ENCODE results near the gene BLTP3A. TPM values are rescaled to one million over a fixed set of nuclear protein-coding genes. Genes with fewer than 3 reads are reported as not detected.
"Not testable (repeated sequence)": the region's sequence is repeated elsewhere in the genome, so short reads cannot be mapped to it uniquely, and the experiment has no call there.

BLTP3A gene
- total RNA-seq, 1 donor from 2014 or later = 12.6 TPM

- ATAC-seq (ENCODE audit: low read depth) (no peak), DNase-seq (no peak)
- no peaks in the 10 kb centered on the region for H3K9me3 Mint-ChIP-seq
- H3K4me1 Mint-ChIP-seq = no peaks in the 10 kb centered on the region
- peaks cover 67% of the 10 kb centered on the region for H3K36me3 Mint-ChIP-seq (ENCODE audit: low read depth)
- no peak for TF ChIP-seq CTCF (IDR thresholded peaks at IDR 0.05)
- intact Hi-C loops (cut with micrococcal nuclease) = no loop called here
- ChIA-PET CTCF (interaction anchor here (1.1 kb wide), 1 partner anchor 17 kb away, joined by 3 read pairs; the partner anchor contains the start of gene BLTP3A), POLR2A (no interaction called here)
- no peak overlapping the region for H3K4me3 Mint-ChIP-seq
- no peak overlapping the region for H3K27ac Mint-ChIP-seq
- no peaks in the 10 kb centered on the region for H3K27me3 Mint-ChIP-seq
Measured at GRCh38 chr6:34774967-34775366, 16.9 kb upstream of the BLTP3A start.

GRCh38 chr6:34785375-34785774 lies 6.5 kb upstream of the BLTP3A start:
- CTCF ChIA-PET; H3K27ac Mint-ChIP-seq; DNase-seq; POLR2A ChIA-PET; H3K4me3 Mint-ChIP-seq; ATAC-seq (ENCODE audit: low read depth); H3K9me3 Mint-ChIP-seq; intact Hi-C loops (cut with micrococcal nuclease); H3K27me3 Mint-ChIP-seq; H3K36me3 Mint-ChIP-seq (ENCODE audit: low read depth); H3K4me1 Mint-ChIP-seq: not testable (repeated sequence)

DNA sequence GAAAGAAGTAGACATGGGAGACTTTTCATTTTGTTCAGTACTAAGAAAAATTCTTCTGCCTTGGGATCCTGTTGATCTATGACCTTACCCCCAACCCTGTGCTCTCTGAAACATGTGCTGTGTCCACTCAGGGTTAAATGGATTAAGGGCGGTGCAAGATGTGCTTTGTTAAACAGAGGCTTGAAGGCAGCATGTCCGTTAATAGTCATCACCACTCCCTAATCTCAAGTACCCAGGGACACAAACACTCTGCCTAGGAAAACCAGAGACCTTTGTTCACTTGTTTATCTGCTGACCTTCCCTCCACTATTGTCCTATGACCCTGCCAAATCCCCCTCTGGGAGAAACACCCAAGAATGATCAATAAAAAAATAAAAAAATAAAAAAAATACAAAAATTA lies 4.7 kb upstream of the BLTP3A start:
- H3K4me3 Mint-ChIP-seq; H3K27ac Mint-ChIP-seq; H3K27me3 Mint-ChIP-seq; H3K36me3 Mint-ChIP-seq (ENCODE audit: low read depth); H3K9me3 Mint-ChIP-seq; ATAC-seq (ENCODE audit: low read depth); CTCF ChIA-PET; POLR2A ChIA-PET; DNase-seq; intact Hi-C loops (cut with micrococcal nuclease); H3K4me1 Mint-ChIP-seq: not testable (repeated sequence)

- ATAC-seq (ENCODE audit: low read depth) (no peak), DNase-seq (no peak)
- Mint-ChIP-seq H3K9me3 (no peaks in the 10 kb centered on the region), H3K27me3 (no peaks in the 10 kb centered on the region), H3K4me1 (peaks cover 17% of the 10 kb centered on the region), H3K36me3 (ENCODE audit: low read depth) (peaks cover 11% of the 10 kb centered on the region), H3K27ac (no peak overlapping the region), H3K4me3 (no peak overlapping the region)
- ChIA-PET POLR2A (no interaction called here), CTCF (no interaction called here)
- TF ChIP-seq CTCF (IDR thresholded peaks at IDR 0.05) = no peak
- intact Hi-C loops (cut with micrococcal nuclease) = no loop called here
Measured at GRCh38 chr6:34788111-34788510, 3.8 kb upstream of the BLTP3A start.

DNA sequence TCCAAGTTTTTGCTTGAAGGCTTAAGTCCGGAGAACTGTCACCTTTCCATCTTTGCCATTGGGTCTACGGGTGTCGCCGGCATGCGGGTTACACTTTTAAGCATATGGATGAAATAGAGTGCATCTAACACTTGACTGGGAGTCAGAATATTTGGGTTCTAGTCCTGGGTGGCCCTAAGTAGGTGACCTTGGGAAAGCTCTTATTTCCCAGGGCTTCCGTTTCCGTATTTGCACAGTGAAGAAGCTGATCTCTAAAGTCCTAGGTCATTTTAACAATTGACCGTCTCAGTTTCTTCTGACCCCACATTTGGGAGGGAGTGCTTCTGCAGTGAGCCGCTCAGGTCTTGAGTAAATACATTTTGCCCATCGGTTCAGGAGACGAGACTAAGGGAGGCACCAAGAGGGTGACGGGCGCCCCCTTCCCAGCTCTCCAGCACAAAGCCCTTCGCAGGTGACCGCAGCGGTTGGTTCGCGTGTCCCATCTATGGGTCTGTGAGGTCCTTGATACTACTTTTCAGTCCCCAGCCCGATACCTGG lies 651 bp upstream of the BLTP3A start:
- ChIA-PET POLR2A (interaction anchor here (0.5 to 2.7 kb wide), 9 partner anchors 8 to 554 kb away, joined by 3 to 32 read pairs (median 5); partner anchors contain the start of genes ANKS1A, HMGA1, SNRPC and TAF11), CTCF (interaction anchor here (0.5 to 1.5 kb wide), 7 partner anchors 13 to 609 kb away, joined by 3 to 4 read pairs (median 4); partner anchors contain the start of gene SNRPC)
- peak overlapping the region; percentile 93 for H3K27ac Mint-ChIP-seq
- intact Hi-C loops (cut with micrococcal nuclease) = loop anchor here (2.0 to 10.0 kb wide), 2 partner anchors 264 to 354 kb away; partner anchors contain the start of gene TCP11
- H3K9me3 Mint-ChIP-seq = no peaks in the 10 kb centered on the region
- peak overlapping the region; percentile 96 for H3K4me3 Mint-ChIP-seq
- peak; percentile 18 for ATAC-seq (ENCODE audit: low read depth)
- no peaks in the 10 kb centered on the region for H3K27me3 Mint-ChIP-seq
- peaks cover 24% of the 10 kb centered on the region for H3K4me1 Mint-ChIP-seq
- no peak for DNase-seq
- peaks cover 11% of the 10 kb centered on the region for H3K36me3 Mint-ChIP-seq (ENCODE audit: low read depth)
- TF ChIP-seq CTCF (IDR thresholded peaks at IDR 0.05) = no peak

- ATAC-seq (ENCODE audit: low read depth) (no peak), DNase-seq (no peak)
- no peak for TF ChIP-seq CTCF (IDR thresholded peaks at IDR 0.05)
- Mint-ChIP-seq H3K36me3 (ENCODE audit: low read depth) (peaks cover 11% of the 10 kb centered on the region), H3K4me1 (peaks cover 24% of the 10 kb centered on the region), H3K9me3 (no peaks in the 10 kb centered on the region), H3K27ac (peak overlapping the region; percentile 89), H3K27me3 (no peaks in the 10 kb centered on the region), H3K4me3 (peak overlapping the region; percentile 96)
- ChIA-PET CTCF (interaction anchor here (1.4 kb wide), 1 partner anchor 81 kb away, joined by 3 read pairs; no protein-coding TSS in a partner anchor), POLR2A (interaction anchor here (0.7 to 2.7 kb wide), 6 partner anchors 9 to 556 kb away, joined by 3 to 32 read pairs (median 8); partner anchors contain the start of genes ANKS1A, HMGA1 and TAF11)
- intact Hi-C loops (cut with micrococcal nuclease) = loop anchor here (1.0 to 10.0 kb wide), 4 partner anchors 36 to 352 kb away; partner anchors contain the start of genes ILRUN, SNRPC, TAF11 and TCP11
Measured at GRCh38 chr6:34792605-34793500, 970 bp downstream of the BLTP3A start.

All from activated B cell treated with CpG ODN at 0.5 μM for 24 hours (primary cell).